ENCODE measurements around the gene AP1G2.

Gene AP1G2

GRCh38 chr14:23556700-23557440, 10.7 kb downstream of the AP1G2 start:
- Histone ChIP-seq H3K4me1 (ENCODE audit: control insufficient read depth, insufficient read depth, low read length, unreplicated experiment) (peaks cover 12% of the 10 kb centered on the region), H3K36me3 (ENCODE audit: insufficient read depth, low read length) (0 out of 2 replicates have a peak, but pooled peaks cover 4% of the 10 kb centered on the region), H3K79me2 (ENCODE audit: control insufficient read depth, insufficient read depth, low read length, unreplicated experiment) (peaks cover 23% of the 10 kb centered on the region), H3K27me3 (ENCODE audit: insufficient read depth, low read length) (no peaks in the 10 kb centered on the region), H2AFZ (ENCODE audit: low read length, unreplicated experiment) (peak overlapping the region; percentile 80), H3K4me3 (ENCODE audit: low read depth, low read length) (peak overlapping the region; percentile 91), H3K27ac (ENCODE audit: low read depth, low read length) (no peak overlapping the region)

- H3K36me3 ChIP-seq (ENCODE audit: insufficient read depth, low read length), result 0 out of 2 replicates have a peak, but pooled peaks cover 4% of the 10 kb centered on the region
- no peaks in the 10 kb centered on the region for H3K27me3 ChIP-seq (ENCODE audit: insufficient read depth, low read length)
- peak within 1 kb of the TSS; percentile 80 for H2AFZ ChIP-seq (ENCODE audit: low read length, unreplicated experiment)
- H3K79me2 ChIP-seq (ENCODE audit: control insufficient read depth, insufficient read depth, low read length, unreplicated experiment), result peaks cover 23% of the 10 kb centered on the region
- H3K4me3 ChIP-seq (ENCODE audit: low read depth, low read length), result peak within 1 kb of the TSS; percentile 91
- H3K4me1 ChIP-seq (ENCODE audit: control insufficient read depth, insufficient read depth, low read length, unreplicated experiment), result peaks cover 12% of the 10 kb centered on the region
- peak within 1 kb of the TSS; percentile 42 for H3K27ac ChIP-seq (ENCODE audit: low read depth, low read length)
Measured at GRCh38 chr14:23555882-23556699, 11.5 kb downstream of the AP1G2 start, which contains the start of gene THTPA. THTPA (plus strand) TSS chr14:23556271; CDS start chr14:23556758, 487 bp downstream.

GRCh38 chr14:23555533-23555881, 12.1 kb downstream of the AP1G2 start:
- peaks cover 2% of the 10 kb centered on the region; the same call in 1 of the 2 replicates for H3K27me3 ChIP-seq (ENCODE audit: insufficient read depth, low read length)
- peaks cover 23% of the 10 kb centered on the region for H3K79me2 ChIP-seq (ENCODE audit: control insufficient read depth, insufficient read depth, low read length, unreplicated experiment)
- 0 out of 2 replicates have a peak, but pooled peaks cover 4% of the 10 kb centered on the region for H3K36me3 ChIP-seq (ENCODE audit: insufficient read depth, low read length)
- peak overlapping the region; percentile 91 for H3K4me3 ChIP-seq (ENCODE audit: low read depth, low read length)
- no peak overlapping the region for H3K27ac ChIP-seq (ENCODE audit: low read depth, low read length)
- peaks cover 14% of the 10 kb centered on the region for H3K4me1 ChIP-seq (ENCODE audit: control insufficient read depth, insufficient read depth, low read length, unreplicated experiment)
- peak overlapping the region; percentile 80 for H2AFZ ChIP-seq (ENCODE audit: low read length, unreplicated experiment)

GRCh38 chr14:23551266-23552028, 16.1 kb downstream of the AP1G2 start, which contains the start of gene ZFHX2:
ZFHX2 (minus strand) TSS chr14:23551765; CDS start chr14:23535325, 16,440 bp downstream.
- Histone ChIP-seq H3K27ac (ENCODE audit: low read depth, low read length) (no peak within 1 kb of the TSS), H3K36me3 (ENCODE audit: insufficient read depth, low read length) (no peaks in the 10 kb centered on the region), H2AFZ (ENCODE audit: low read length, unreplicated experiment) (peak within 1 kb of the TSS; percentile 96), H3K27me3 (ENCODE audit: insufficient read depth, low read length) (peaks cover 21% of the 10 kb centered on the region; the same call in 1 of the 2 replicates), H3K4me3 (ENCODE audit: low read depth, low read length) (peak within 1 kb of the TSS; percentile 83), H3K4me1 (ENCODE audit: control insufficient read depth, insufficient read depth, low read length, unreplicated experiment) (peaks cover 5% of the 10 kb centered on the region), H3K79me2 (ENCODE audit: control insufficient read depth, insufficient read depth, low read length, unreplicated experiment) (peaks cover 3% of the 10 kb centered on the region)

GRCh38 chr14:23550812-23551265, 16.8 kb downstream of the AP1G2 start:
- Histone ChIP-seq H3K27ac (ENCODE audit: low read depth, low read length) (no peak overlapping the region), H3K36me3 (ENCODE audit: insufficient read depth, low read length) (no peaks in the 10 kb centered on the region), H3K79me2 (ENCODE audit: control insufficient read depth, insufficient read depth, low read length, unreplicated experiment) (no peaks in the 10 kb centered on the region), H2AFZ (ENCODE audit: low read length, unreplicated experiment) (peak overlapping the region; percentile 96), H3K27me3 (ENCODE audit: insufficient read depth, low read length) (peaks cover 21% of the 10 kb centered on the region; the same call in 1 of the 2 replicates), H3K4me1 (ENCODE audit: control insufficient read depth, insufficient read depth, low read length, unreplicated experiment) (peaks cover 5% of the 10 kb centered on the region), H3K4me3 (ENCODE audit: low read depth, low read length) (peak overlapping the region; percentile 83)

- Histone ChIP-seq H3K79me2 (ENCODE audit: control insufficient read depth, insufficient read depth, low read length, unreplicated experiment) (no peaks in the 10 kb centered on the region), H3K4me1 (ENCODE audit: control insufficient read depth, insufficient read depth, low read length, unreplicated experiment) (peaks cover 5% of the 10 kb centered on the region), H3K36me3 (ENCODE audit: insufficient read depth, low read length) (no peaks in the 10 kb centered on the region), H3K4me3 (ENCODE audit: low read depth, low read length) (peak overlapping the region; percentile 83), H3K27me3 (ENCODE audit: insufficient read depth, low read length) (peaks cover 21% of the 10 kb centered on the region; the same call in 1 of the 2 replicates), H3K27ac (ENCODE audit: low read depth, low read length) (no peak overlapping the region), H2AFZ (ENCODE audit: low read length, unreplicated experiment) (no peak overlapping the region)
Measured at GRCh38 chr14:23550131-23550811, 17.3 kb downstream of the AP1G2 start.

- no peak overlapping the region for H3K4me3 ChIP-seq (ENCODE audit: low read depth, low read length)
- H2AFZ ChIP-seq (ENCODE audit: low read length, unreplicated experiment), result no peak overlapping the region
- H3K27me3 ChIP-seq (ENCODE audit: insufficient read depth, low read length), result peaks cover 21% of the 10 kb centered on the region; the same call in 1 of the 2 replicates
- H3K36me3 ChIP-seq (ENCODE audit: insufficient read depth, low read length), result no peaks in the 10 kb centered on the region
- H3K4me1 ChIP-seq (ENCODE audit: control insufficient read depth, insufficient read depth, low read length, unreplicated experiment), result peaks cover 8% of the 10 kb centered on the region
- H3K79me2 ChIP-seq (ENCODE audit: control insufficient read depth, insufficient read depth, low read length, unreplicated experiment), result no peaks in the 10 kb centered on the region
- H3K27ac ChIP-seq (ENCODE audit: low read depth, low read length), result no peak overlapping the region
Measured at GRCh38 chr14:23548351-23549318, 19.0 kb downstream of the AP1G2 start.

- H2AFZ ChIP-seq (ENCODE audit: low read length, unreplicated experiment), result no peak overlapping the region
- H3K79me2 ChIP-seq (ENCODE audit: control insufficient read depth, insufficient read depth, low read length, unreplicated experiment), result no peaks in the 10 kb centered on the region
- peaks cover 8% of the 10 kb centered on the region for H3K4me1 ChIP-seq (ENCODE audit: control insufficient read depth, insufficient read depth, low read length, unreplicated experiment)
Measured at GRCh38 chr14:23547924-23548323, 19.7 kb downstream of the AP1G2 start.

GRCh38 chr14:23546450-23547035, 21.0 kb downstream of the AP1G2 start:
- H3K4me1 ChIP-seq (ENCODE audit: control insufficient read depth, insufficient read depth, low read length, unreplicated experiment), result peaks cover 8% of the 10 kb centered on the region
- H3K4me3 ChIP-seq (ENCODE audit: low read depth, low read length), result no peak overlapping the region
- H3K27ac ChIP-seq (ENCODE audit: low read depth, low read length), result no peak overlapping the region
- H2AFZ ChIP-seq (ENCODE audit: low read length, unreplicated experiment), result no peak overlapping the region
- H3K27me3 ChIP-seq (ENCODE audit: insufficient read depth, low read length), result peaks cover 21% of the 10 kb centered on the region; the same call in 1 of the 2 replicates
- H3K36me3 ChIP-seq (ENCODE audit: insufficient read depth, low read length), result no peaks in the 10 kb centered on the region
- H3K79me2 ChIP-seq (ENCODE audit: control insufficient read depth, insufficient read depth, low read length, unreplicated experiment), result no peaks in the 10 kb centered on the region

More at GRCh38 chr14:23547924-23548323, 19.7 kb downstream of the AP1G2 start:
- peaks cover 21% of the 10 kb centered on the region; the same call in 1 of the 2 replicates for H3K27me3 ChIP-seq (ENCODE audit: insufficient read depth, low read length)
- no peak overlapping the region for H3K27ac ChIP-seq (ENCODE audit: low read depth, low read length)
- H3K4me3 ChIP-seq (ENCODE audit: low read depth, low read length), result no peak overlapping the region
- H3K36me3 ChIP-seq (ENCODE audit: insufficient read depth, low read length), result no peaks in the 10 kb centered on the region
